Smooth muscle cell (in vitro differentiated cells): ENCODE measurements around the gene TGM6. TPM values are rescaled to one million over a fixed set of nuclear protein-coding genes. Genes with fewer than 3 reads are reported as not detected.

Experiments
- DNase-seq: peaks from one replicate; lab custom pipeline; 2025; ENCODE audit not compliant: unreplicated experiment; lab: John Stamatoyannopoulos, UW
- H2AFZ ChIP-seq: fragments of 200-600 bp; sonication (generic); 2 replicates; pipeline ENCODE4 v1.6.0; 2016; ENCODE audit warnings: antibody characterized with exemption, low read depth, mild to moderate bottlenecking
- H3F3A ChIP-seq: fragments of 200-600 bp; sonication (generic); 2 replicates; pipeline ENCODE4 v1.6.0; 2017; ENCODE audit warnings: antibody characterized with exemption, low read depth
- H3K27ac ChIP-seq: fragments of 200-600 bp; sonication (generic); 2 replicates; pipeline ENCODE4 v1.5.1; 2016; ENCODE audit warnings: low read depth, mild to moderate bottlenecking
- H3K27me3 ChIP-seq: fragments of 200-600 bp; sonication (generic); 2 replicates; pipeline ENCODE4 v1.6.1; 2016; ENCODE audit warnings: low read depth, mild to moderate bottlenecking
- H3K36me3 ChIP-seq: fragments of 200-600 bp; sonication (generic); 2 replicates; pipeline ENCODE4 v1.5.1; 2016; ENCODE audit warnings: low read depth
- H3K4me1 ChIP-seq: fragments of 200-600 bp; sonication (generic); 2 replicates; pipeline ENCODE4 v1.5.1; 2016; ENCODE audit warnings: low read depth
- H3K4me2 ChIP-seq: fragments of 200-600 bp; sonication (generic); 2 replicates; pipeline ENCODE4 v1.6.0; 2016; ENCODE audit warnings: mild to moderate bottlenecking
- H3K4me3 ChIP-seq: fragments of 200-600 bp; sonication (generic); 2 replicates; pipeline ENCODE4 v1.5.1; 2016; ENCODE audit warnings: mild to moderate bottlenecking
- H3K79me2 ChIP-seq: fragments of 200-600 bp; sonication (generic); 2 replicates; pipeline ENCODE4 v1.6.0; 2016; ENCODE audit warnings: low read depth, mild to moderate bottlenecking
- H3K9ac ChIP-seq: fragments of 200-600 bp; sonication (generic); 2 replicates; pipeline ENCODE4 v1.6.0; 2016; ENCODE audit warnings: low read depth
- H3K9me3 ChIP-seq: fragments of 200-600 bp; sonication (generic); replicated peaks from 2 replicates; pipeline ENCODE4 v1.5.1; 2016; ENCODE audit warnings: low read depth
- H4K20me1 ChIP-seq: fragments of 200-600 bp; sonication (generic); 2 replicates; pipeline ENCODE4 v1.6.0; 2016; ENCODE audit warnings: low read depth
- WGBS: methylation state at CpG from one replicate; pipeline ENCODE4 v1.1.7; 2016; ENCODE audit warnings: low lambda C conversion rate; 5-methylcytosine and 5-hydroxymethylcytosine counted together
- polyA plus RNA-seq: library from polyadenylated mRNA; unstranded; fragments of >200 nt; fragmentation: Nextera tagmentation; extraction: Ambion mirVana; gene quantifications from 2 replicates; pipeline ENCODE4 v1.2.1, GENCODE V29; 2016
- total RNA-seq: library from RNA; depleted of rRNA; stranded (reverse); fragments of >200 nt; gene quantifications from 2 replicates; pipeline ENCODE4 v1.2.3, GENCODE V29; 2014
- TF ChIP-seq, protein P1 (sequence below): fragments of 200-600 bp; sonication (generic); IDR thresholded peaks from 2 replicates; pipeline ENCODE4 v1.5.1; 2017; ENCODE audit warnings: borderline replicate concordance, mild to moderate bottlenecking, antibody characterized with exemption; ENCODE audit not compliant: insufficient read depth, poor library complexity, severe bottlenecking

TGM6 gene
- total and polyA plus RNA-seq, 2 experiments from 2014 or later, result not detected

DNA sequence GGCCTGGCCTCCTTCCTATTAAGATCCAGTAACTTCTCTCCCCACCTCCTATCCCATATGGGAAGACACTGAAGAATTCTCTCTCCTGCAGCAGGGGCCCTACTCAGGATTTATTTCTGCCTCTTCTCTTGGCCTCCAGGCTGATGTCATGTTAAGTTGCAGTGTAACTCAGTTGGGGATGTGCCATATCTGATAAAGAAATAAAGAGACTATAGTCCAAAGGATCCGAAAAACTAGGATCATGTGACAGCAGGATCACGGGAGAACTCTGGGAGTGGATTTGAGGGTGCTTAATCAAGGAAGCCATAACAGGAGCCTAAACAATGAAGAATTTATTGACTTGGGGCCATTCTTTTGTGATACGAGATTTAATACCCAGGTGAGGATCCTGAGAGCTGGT is 38.5 kb upstream of the TGM6 start:
- TF ChIP-seq, protein P1, sequence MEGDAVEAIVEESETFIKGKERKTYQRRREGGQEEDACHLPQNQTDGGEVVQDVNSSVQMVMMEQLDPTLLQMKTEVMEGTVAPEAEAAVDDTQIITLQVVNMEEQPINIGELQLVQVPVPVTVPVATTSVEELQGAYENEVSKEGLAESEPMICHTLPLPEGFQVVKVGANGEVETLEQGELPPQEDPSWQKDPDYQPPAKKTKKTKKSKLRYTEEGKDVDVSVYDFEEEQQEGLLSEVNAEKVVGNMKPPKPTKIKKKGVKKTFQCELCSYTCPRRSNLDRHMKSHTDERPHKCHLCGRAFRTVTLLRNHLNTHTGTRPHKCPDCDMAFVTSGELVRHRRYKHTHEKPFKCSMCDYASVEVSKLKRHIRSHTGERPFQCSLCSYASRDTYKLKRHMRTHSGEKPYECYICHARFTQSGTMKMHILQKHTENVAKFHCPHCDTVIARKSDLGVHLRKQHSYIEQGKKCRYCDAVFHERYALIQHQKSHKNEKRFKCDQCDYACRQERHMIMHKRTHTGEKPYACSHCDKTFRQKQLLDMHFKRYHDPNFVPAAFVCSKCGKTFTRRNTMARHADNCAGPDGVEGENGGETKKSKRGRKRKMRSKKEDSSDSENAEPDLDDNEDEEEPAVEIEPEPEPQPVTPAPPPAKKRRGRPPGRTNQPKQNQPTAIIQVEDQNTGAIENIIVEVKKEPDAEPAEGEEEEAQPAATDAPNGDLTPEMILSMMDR, result no peak
- no peak for DNase-seq
- Histone ChIP-seq H3K4me3 (no peak overlapping the region), H3K4me1 (no peaks in the 10 kb centered on the region), H4K20me1 (no peaks in the 10 kb centered on the region), H3K27ac (no peak overlapping the region), H3K27me3 (no peaks in the 10 kb centered on the region), H3K79me2 (no peaks in the 10 kb centered on the region), H3K9me3 (no peaks in the 10 kb centered on the region), H3K36me3 (no peaks in the 10 kb centered on the region), H2AFZ (no peak overlapping the region), H3F3A (no peaks in the 10 kb centered on the region), H3K9ac (no peak overlapping the region), H3K4me2 (no peak overlapping the region)
- WGBS, result 92% methylated on average over 3 of the region's 3 CpGs

DNA sequence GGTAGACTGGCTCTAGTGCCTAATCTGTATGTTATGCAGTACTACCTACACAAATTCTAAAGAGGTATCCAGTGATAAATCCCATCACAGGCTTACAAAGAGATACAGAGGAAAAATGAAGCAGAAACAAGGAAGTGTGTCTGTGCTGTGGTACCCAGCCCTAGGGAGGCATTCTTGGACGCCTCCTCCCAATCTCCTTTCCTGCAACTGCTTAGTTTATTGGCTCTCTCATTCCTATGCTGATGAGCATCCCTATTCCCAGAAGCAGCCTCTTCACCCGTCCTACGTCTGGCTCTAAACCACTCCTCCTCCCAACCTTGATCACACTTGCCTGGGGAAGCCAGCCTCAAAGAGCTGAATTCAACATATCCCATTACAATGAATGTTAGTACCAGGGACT is 34.5 kb upstream of the TGM6 start:
- H3K36me3 ChIP-seq, result no peaks in the 10 kb centered on the region
- no peak overlapping the region for H2AFZ ChIP-seq
- no peaks in the 10 kb centered on the region for H3K27me3 ChIP-seq
- TF ChIP-seq, protein P1, result no peak
- no peak overlapping the region for H3K4me3 ChIP-seq
- no peaks in the 10 kb centered on the region for H3K4me1 ChIP-seq
- H3F3A ChIP-seq, result no peaks in the 10 kb centered on the region
- H4K20me1 ChIP-seq, result no peaks in the 10 kb centered on the region
- no peak overlapping the region for H3K4me2 ChIP-seq
- 85% methylated on average over 3 of the region's 3 CpGs for WGBS
- H3K79me2 ChIP-seq, result no peaks in the 10 kb centered on the region
- H3K9me3 ChIP-seq, result no peaks in the 10 kb centered on the region
- H3K27ac ChIP-seq, result no peak overlapping the region
- no peak overlapping the region for H3K9ac ChIP-seq
- no peak for DNase-seq

- Histone ChIP-seq H3K4me2 (no peak overlapping the region), H3F3A (no peaks in the 10 kb centered on the region), H3K9me3 (no peaks in the 10 kb centered on the region), H3K27me3 (no peaks in the 10 kb centered on the region), H3K27ac (no peak overlapping the region), H3K9ac (no peak overlapping the region), H3K79me2 (no peaks in the 10 kb centered on the region), H3K4me3 (no peak overlapping the region), H3K36me3 (no peaks in the 10 kb centered on the region), H4K20me1 (no peaks in the 10 kb centered on the region), H3K4me1 (no peaks in the 10 kb centered on the region), H2AFZ (no peak overlapping the region)
- WGBS, result 88% methylated on average over 5 of the region's 5 CpGs
- DNase-seq, result no peak
- TF ChIP-seq, protein P1, result no peak
Observed at GRCh38 chr20:2348336-2348735, 32.4 kb upstream of the TGM6 start.

GRCh38 chr20:2349801-2350200 is 30.9 kb upstream of the TGM6 start:
- no peaks in the 10 kb centered on the region for H3K27me3 ChIP-seq
- no peaks in the 10 kb centered on the region for H4K20me1 ChIP-seq
- 53% methylated on average over 4 of the region's 4 CpGs for WGBS
- no peaks in the 10 kb centered on the region for H3K79me2 ChIP-seq
- no peak for DNase-seq
- TF ChIP-seq, protein P1, result no peak
- H3K4me2 ChIP-seq, result no peak overlapping the region
- no peak overlapping the region for H2AFZ ChIP-seq
- H3K36me3 ChIP-seq, result no peaks in the 10 kb centered on the region
- no peak overlapping the region for H3K27ac ChIP-seq
- no peak overlapping the region for H3K9ac ChIP-seq
- H3F3A ChIP-seq, result no peaks in the 10 kb centered on the region
- no peaks in the 10 kb centered on the region for H3K9me3 ChIP-seq
- no peaks in the 10 kb centered on the region for H3K4me1 ChIP-seq
- no peak overlapping the region for H3K4me3 ChIP-seq
